WTC11 (cell line): ENCODE measurements around the gene RNF222. TPM values are rescaled to one million over a fixed set of nuclear protein-coding genes. Genes with fewer than 3 reads are reported as not detected.
A peak's percentile ranks its signal among the peaks of the same experiment; 100 is the strongest.
"Not testable (repeated sequence)": the region's sequence is repeated elsewhere in the genome, so short reads cannot be mapped to it uniquely, and the experiment has no call there.

Experiments
- ATAC-seq: fragments of 200-7000 bp; cut with Tn5 transposase; 2 replicates; pipeline ENCODE4 v1.10.0; 2021; ENCODE audit warnings: mild to moderate bottlenecking, moderate library complexity
- CTCF ChIA-PET: fragments of 300-600 bp; sonication (Branson Sonifier 250); formaldehyde crosslinking; loops from one replicate; lab custom pipeline; 2021; ENCODE audit warnings: antibody characterized with exemption; lab: Charles Lee
- POLR2A ChIA-PET: fragments of 350-600 bp; sonication (Branson Sonifier 250); formaldehyde crosslinking; loops from one replicate; lab custom pipeline; 2021; ENCODE audit warnings: antibody characterized with exemption; lab: Charles Lee
- DNase-seq: peaks from one replicate; pipeline ENCODE4 v3.0.0; 2021; ENCODE audit warnings: low spot score
- H3K27ac Mint-ChIP-seq: 2 replicates; pipeline ENCODE4 v1.8.0; 2021; ENCODE audit warnings: mixed read lengths
- H3K27me3 Mint-ChIP-seq: 2 replicates; pipeline ENCODE4 v1.8.0; 2021; ENCODE audit warnings: low read depth, mild to moderate bottlenecking, moderate library complexity, mixed read lengths
- H3K36me3 Mint-ChIP-seq: 2 replicates; pipeline ENCODE4 v1.8.0; 2021; ENCODE audit warnings: mixed read lengths
- H3K4me1 Mint-ChIP-seq: 2 replicates; pipeline ENCODE4 v1.8.0; 2022; ENCODE audit warnings: mixed read lengths
- H3K4me3 Mint-ChIP-seq: 2 replicates; pipeline ENCODE4 v1.8.0; 2021; ENCODE audit warnings: mild to moderate bottlenecking, moderate library complexity, mixed read lengths
- H3K9me3 Mint-ChIP-seq: 2 replicates; pipeline ENCODE4 v1.8.0; 2021; ENCODE audit warnings: mixed read lengths
- AR ChIP-seq: fragments of 250-450 bp; sonication (Bioruptor Pico); IDR thresholded peaks from 2 replicates; pipeline ENCODE4 v1.9.0; 2021; ENCODE audit warnings: mild to moderate bottlenecking
- CBFB ChIP-seq: sonication (generic); formaldehyde crosslinking; IDR thresholded peaks from 2 replicates; pipeline ENCODE4 v1.8.1; 2022; ENCODE audit warnings: mild to moderate bottlenecking, low read depth, missing genetic modification reagents
- ELF4 ChIP-seq: sonication (generic); formaldehyde crosslinking; IDR thresholded peaks from 2 replicates; pipeline ENCODE4 v1.8.1; 2022; ENCODE audit warnings: low read depth, mild to moderate bottlenecking, moderate library complexity, missing genetic modification reagents
- FOXJ3 ChIP-seq: sonication (generic); formaldehyde crosslinking; IDR thresholded peaks from 2 replicates; pipeline ENCODE4 v1.9.0; 2021; ENCODE audit warnings: missing genetic modification reagents, mild to moderate bottlenecking, borderline replicate concordance
- FOXP1 ChIP-seq: sonication (generic); formaldehyde crosslinking; IDR thresholded peaks from 2 replicates; pipeline ENCODE4 v1.8.0; 2022; ENCODE audit warnings: missing genetic modification reagents, mild to moderate bottlenecking, moderate library complexity, borderline replicate concordance
- FOXP4 ChIP-seq: sonication (generic); formaldehyde crosslinking; IDR thresholded peaks from 2 replicates; pipeline ENCODE4 v1.8.0; 2022; ENCODE audit warnings: mild to moderate bottlenecking, missing genetic modification reagents
- MAX ChIP-seq: sonication (generic); formaldehyde crosslinking; IDR thresholded peaks from 2 replicates; pipeline ENCODE4 v1.8.0; 2022; ENCODE audit warnings: mild to moderate bottlenecking, missing genetic modification reagents
- OVOL2 ChIP-seq: fragments of 250-450 bp; sonication (Bioruptor Pico); IDR thresholded peaks from 2 replicates; pipeline ENCODE4 v1.9.0; 2021; ENCODE audit warnings: mild to moderate bottlenecking, borderline replicate concordance
- RORB ChIP-seq: fragments of 250-450 bp; sonication (Bioruptor Pico); IDR thresholded peaks from 2 replicates; pipeline ENCODE4 v1.9.0; 2021; ENCODE audit warnings: mild to moderate bottlenecking
- SMAD3 ChIP-seq: sonication (generic); formaldehyde crosslinking; IDR thresholded peaks from 2 replicates; pipeline ENCODE4 v1.8.0; 2022; ENCODE audit warnings: missing genetic modification reagents, mild to moderate bottlenecking, borderline replicate concordance
- STAT6 ChIP-seq: sonication (generic); formaldehyde crosslinking; conservative IDR thresholded peaks from 2 replicates; pipeline ENCODE4 v1.8.1; 2023; ENCODE audit warnings: mild to moderate bottlenecking, low read depth, missing genetic modification reagents, moderate library complexity
- ZNF219 ChIP-seq: sonication (generic); formaldehyde crosslinking; IDR thresholded peaks from 2 replicates; pipeline ENCODE4 v1.8.0; 2023; ENCODE audit warnings: missing genetic modification reagents, mild to moderate bottlenecking, borderline replicate concordance
- ZNF263 ChIP-seq: sonication (generic); formaldehyde crosslinking; IDR thresholded peaks from 2 replicates; pipeline ENCODE4 v1.8.1; 2022; ENCODE audit warnings: low read depth, mild to moderate bottlenecking, moderate library complexity, missing genetic modification reagents
- ZNF671 ChIP-seq: fragments of 250-450 bp; sonication (Bioruptor Pico); IDR thresholded peaks from 2 replicates; pipeline ENCODE4 v1.8.0; 2021; ENCODE audit warnings: mild to moderate bottlenecking
- total RNA-seq: library from RNA; stranded (reverse); gene quantifications from 3 replicates; pipeline ENCODE4 v1.2.3, GENCODE V29; 2021

The RNF222 gene
- total RNA-seq, 1 experiment from 2014 or later: not detected

GRCh38 chr17:8375738-8376259, 21.8 kb downstream of the RNF222 start:
- no peaks in the 10 kb centered on the region for H3K9me3 Mint-ChIP-seq
- POLR2A ChIA-PET: interaction anchor here (0.6 to 1.6 kb wide), 10 partner anchors 34 to 256 kb away, joined by 3 to 15 read pairs (median 3); partner anchors contain the start of genes CTC1, PFAS and SLC25A35
- ATAC-seq: peak; percentile 10

GRCh38 chr17:8373856-8374255, 23.8 kb downstream of the RNF222 start:
- H3K4me3 Mint-ChIP-seq, DNase-seq, CTCF ChIA-PET, H3K27me3 Mint-ChIP-seq, ATAC-seq, POLR2A ChIA-PET, H3K9me3 Mint-ChIP-seq, H3K27ac Mint-ChIP-seq: not testable (repeated sequence)
- H3K4me1 Mint-ChIP-seq: peaks cover 22% of the 10 kb centered on the region
- peaks cover 50% of the 10 kb centered on the region for H3K36me3 Mint-ChIP-seq

More at GRCh38 chr17:8375738-8376259, 21.8 kb downstream of the RNF222 start:
- Mint-ChIP-seq H3K27ac (peak overlapping the region; percentile 79), H3K36me3 (peaks cover 54% of the 10 kb centered on the region), H3K4me1 (peaks cover 34% of the 10 kb centered on the region), H3K27me3 (no peaks in the 10 kb centered on the region), H3K4me3 (peak overlapping the region; percentile 84)
- TF ChIP-seq ZNF671: peak; percentile 85
- TF ChIP-seq AR: 0 out of 2 replicates have a peak, but pooled peaks have one; percentile 16
- TF ChIP-seq MAX (CRISPR knock-in tag): no peak
- no peak for TF ChIP-seq STAT6
- no peak for TF ChIP-seq OVOL2 (CRISPR knock-in tag)
- CTCF ChIA-PET: interaction anchor here (1.1 to 2.7 kb wide), 8 partner anchors 16 to 370 kb away, joined by 3 to 13 read pairs (median 5); partner anchors contain the start of genes ALOXE3 and SLC25A35
- DNase-seq: no peak

- TF ChIP-seq SMAD3 (CRISPR knock-in tag) (no peak), RORB (no peak), ELF4 (no peak), FOXJ3 (CRISPR knock-in tag) (no peak), ZNF219 (CRISPR knock-in tag) (no peak), CBFB (CRISPR knock-in tag) (no peak), FOXP1 (CRISPR knock-in tag) (no peak), FOXP4 (no peak), ZNF263 (CRISPR knock-in tag) (no peak)
- TF ChIP-seq, all 79 proteins: peak for 0
- Mint-ChIP-seq H3K27ac (no peak overlapping the region), H3K4me3 (no peak overlapping the region), H3K9me3 (no peaks in the 10 kb centered on the region), H3K4me1 (peaks cover 16% of the 10 kb centered on the region), H3K36me3 (peaks cover 43% of the 10 kb centered on the region), H3K27me3 (no peaks in the 10 kb centered on the region)
- DNase-seq (no peak), ATAC-seq (no peak)
- ChIA-PET POLR2A (no interaction called here), CTCF (no interaction called here)
Measured at GRCh38 chr17:8372422-8372821, 25.2 kb downstream of the RNF222 start.
